GM12865 (cell line): ENCODE results near the gene MED23.

Experiments used
- DNase-seq: peaks from one replicate; pipeline ENCODE4 v3.0.0; 2010; ENCODE audit warnings: low read depth
- H3K4me3 ChIP-seq: 2 replicates; pipeline ENCODE4 v1.5.1; 2011; ENCODE audit warnings: mild to moderate bottlenecking, low read depth, low read length, control low read depth
- CTCF ChIP-seq: IDR thresholded peaks from 2 replicates; pipeline ENCODE4 v1.5.1; 2011; ENCODE audit warnings: low read length, control low read depth, low read depth, inconsistent platforms; ENCODE audit not compliant: insufficient read depth; ENCODE audit errors: missing control alignments

The MED23 gene

GRCh38 chr6:131631625-131632289 is 3.7 kb upstream of the MED23 start:
- no peak overlapping the region for H3K4me3 ChIP-seq
- no peak for TF ChIP-seq CTCF
- DNase-seq: no peak

- H3K4me3 ChIP-seq: no peak overlapping the region
- DNase-seq: no peak
- no peak for TF ChIP-seq CTCF
Observed at GRCh38 chr6:131629651-131630050, 1.6 kb upstream of the MED23 start.

GRCh38 chr6:131628726-131629125 is 684 bp upstream of the MED23 start:
- H3K4me3 ChIP-seq: peak overlapping the region; percentile 73
- no peak for DNase-seq
- no peak for TF ChIP-seq CTCF

- no peak overlapping the region for H3K4me3 ChIP-seq
- TF ChIP-seq CTCF: no peak
Observed at GRCh38 chr6:131615275-131615674, 12.8 kb downstream of the MED23 start.

GRCh38 chr6:131613296-131613925 is 14.6 kb downstream of the MED23 start:
- H3K4me3 ChIP-seq: no peak overlapping the region
- no peak for DNase-seq
- no peak for TF ChIP-seq CTCF

More at GRCh38 chr6:131615275-131615674, 12.8 kb downstream of the MED23 start:
- no peak for DNase-seq

GRCh38 chr6:131602781-131603312 is 25.2 kb downstream of the MED23 start:
- no peak for TF ChIP-seq CTCF
- H3K4me3 ChIP-seq: no peak overlapping the region
- DNase-seq: no peak
